Stimulated activated CD4-positive, alpha-beta T cell treated with anti-CD3 and anti-CD28 coated beads, Interleukin-12 subunit alpha, Interleukin-12 subunit beta, amount 100 ng/mL, for 24 hours (primary cell): ENCODE results near the gene S100A5.
A peak's percentile ranks its signal among the peaks of the same experiment; 100 is the strongest.
"Not testable (repeated sequence)": the region's sequence is repeated elsewhere in the genome, so short reads cannot be mapped to it uniquely, and the experiment has no call there.

Source experiments
- DNase-seq, 2 experiments: peaks; one replicate each; pipeline ENCODE4 v3.0.0-alpha.2; 2020; ENCODE audit warnings: low read depth in 2 of 2

Gene S100A5

DNA sequence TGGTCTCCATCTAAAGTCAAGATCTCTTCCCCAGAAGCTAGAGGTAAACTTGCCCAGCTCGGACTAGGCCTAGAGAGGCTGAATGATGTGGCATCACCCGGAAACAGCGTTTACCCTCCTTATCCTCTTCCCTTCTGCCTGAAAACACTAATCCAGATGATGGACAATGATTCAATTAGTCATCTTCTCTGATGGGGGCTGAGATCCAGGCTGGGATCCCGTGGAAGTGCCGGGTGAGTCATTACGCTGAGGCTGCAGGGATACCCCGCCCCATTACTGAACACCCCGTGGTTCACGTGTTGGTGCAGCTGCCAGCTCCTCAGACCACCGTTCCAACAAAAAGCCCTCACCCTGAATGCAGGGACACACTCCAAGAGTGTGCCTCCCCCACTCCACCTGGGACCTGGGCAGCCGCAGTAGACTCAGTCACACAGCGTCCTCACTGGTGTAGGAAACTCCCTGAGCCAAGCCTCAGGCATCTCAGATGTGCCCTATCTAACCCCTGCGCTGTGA is 7.0 kb downstream of the S100A5 start:
- no peak for DNase-seq

DNA sequence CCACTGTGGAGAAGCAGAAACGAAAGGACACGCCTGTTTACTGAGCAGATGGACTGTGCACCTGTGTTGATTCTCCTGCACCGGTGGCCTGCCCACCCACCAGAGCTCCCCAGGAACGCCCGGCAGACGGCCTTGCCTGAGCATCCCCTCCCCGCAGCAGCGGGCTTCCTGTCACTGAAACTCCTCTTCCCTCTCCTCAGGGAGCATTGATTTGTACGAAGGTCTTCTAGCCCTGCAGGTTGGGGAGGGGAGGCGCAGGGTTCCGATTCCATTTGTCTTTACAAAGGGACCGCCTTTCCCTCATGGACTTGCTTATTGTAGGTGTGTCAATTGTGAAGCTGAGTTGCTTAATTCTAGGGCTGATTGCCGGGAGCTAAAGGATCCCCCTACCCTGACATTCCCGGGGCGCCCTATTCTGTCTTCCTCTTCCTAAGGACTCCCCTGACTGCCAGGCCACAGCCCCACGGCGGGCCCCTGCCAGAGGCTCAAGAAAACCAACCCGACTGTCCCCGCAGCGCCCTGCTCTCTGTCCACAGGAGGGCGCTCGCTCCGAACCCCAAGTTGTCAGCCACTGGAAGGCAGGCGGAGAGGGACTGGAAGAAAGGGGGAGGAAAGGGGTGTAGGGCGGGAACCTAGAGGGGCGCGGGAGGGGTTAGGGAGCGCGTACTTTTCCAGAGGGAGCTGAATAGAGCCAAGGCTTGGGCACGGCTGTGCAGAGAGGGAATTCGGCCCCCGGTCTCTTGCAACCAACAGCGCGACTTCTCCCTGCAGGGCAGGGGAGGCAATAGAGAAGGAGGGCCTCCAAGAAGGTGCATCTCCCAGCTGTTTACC is 7.8 kb downstream of the S100A5 start:
- peak; percentile 59 to 77 for DNase-seq

DNA sequence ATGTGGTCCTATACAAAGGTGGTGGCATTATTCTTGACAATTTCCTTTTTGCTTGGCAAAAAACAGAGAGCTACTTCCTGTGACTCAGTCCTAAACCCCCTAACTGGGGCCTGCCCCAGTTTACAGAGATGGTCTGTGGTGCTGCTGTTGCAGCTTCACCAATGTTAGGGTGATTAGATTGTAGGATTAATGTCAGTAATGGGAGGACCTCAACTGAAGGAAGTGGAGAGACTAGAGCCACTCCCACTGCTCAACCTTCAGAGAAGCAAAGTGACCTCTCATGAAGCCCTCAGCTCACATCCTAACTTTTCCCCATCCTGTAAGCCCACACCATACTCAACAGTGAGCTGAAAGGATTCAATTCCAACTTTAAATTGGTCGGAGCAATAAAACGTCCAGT is 8.6 kb downstream of the S100A5 start:
- DNase-seq = no peak

DNA sequence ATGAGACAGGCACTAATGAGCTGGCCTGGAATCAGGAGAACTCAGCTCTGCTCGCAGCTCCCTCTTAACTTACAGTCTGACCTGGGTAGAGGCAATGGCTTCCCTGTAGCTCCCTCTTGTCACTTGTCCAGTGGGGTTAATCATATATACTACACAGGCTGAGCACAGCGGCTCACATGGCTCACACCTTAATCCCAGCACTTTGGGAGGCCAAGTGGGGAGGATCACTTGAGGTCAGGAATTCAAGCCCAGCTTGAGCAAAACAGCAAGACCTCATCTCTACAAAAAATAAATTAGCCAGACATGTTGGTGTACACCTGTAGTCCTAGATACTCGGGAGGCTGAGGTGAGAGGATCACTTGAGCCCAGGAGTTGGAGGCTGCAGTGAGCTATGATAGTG is 9.1 kb downstream of the S100A5 start:
- DNase-seq = no peak

DNA sequence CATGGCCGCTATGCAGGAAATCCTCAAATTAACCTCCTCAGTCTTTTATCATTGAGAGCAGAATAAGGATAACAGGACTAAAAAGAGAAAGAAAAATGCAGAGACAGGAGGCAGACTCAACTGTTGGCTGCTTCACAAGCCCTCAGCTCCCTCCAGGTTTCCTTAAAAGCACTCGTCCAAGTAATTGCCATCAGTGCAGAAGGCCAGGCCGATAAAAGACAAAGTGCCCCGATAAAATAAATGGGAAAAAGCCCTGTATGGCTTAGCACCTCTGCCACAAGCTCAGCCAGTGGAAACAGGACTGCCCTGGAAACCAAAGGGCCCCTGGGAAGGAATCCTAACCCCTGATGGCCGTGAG is 13.1 kb downstream of the S100A5 start:
- DNase-seq = no peak

DNA sequence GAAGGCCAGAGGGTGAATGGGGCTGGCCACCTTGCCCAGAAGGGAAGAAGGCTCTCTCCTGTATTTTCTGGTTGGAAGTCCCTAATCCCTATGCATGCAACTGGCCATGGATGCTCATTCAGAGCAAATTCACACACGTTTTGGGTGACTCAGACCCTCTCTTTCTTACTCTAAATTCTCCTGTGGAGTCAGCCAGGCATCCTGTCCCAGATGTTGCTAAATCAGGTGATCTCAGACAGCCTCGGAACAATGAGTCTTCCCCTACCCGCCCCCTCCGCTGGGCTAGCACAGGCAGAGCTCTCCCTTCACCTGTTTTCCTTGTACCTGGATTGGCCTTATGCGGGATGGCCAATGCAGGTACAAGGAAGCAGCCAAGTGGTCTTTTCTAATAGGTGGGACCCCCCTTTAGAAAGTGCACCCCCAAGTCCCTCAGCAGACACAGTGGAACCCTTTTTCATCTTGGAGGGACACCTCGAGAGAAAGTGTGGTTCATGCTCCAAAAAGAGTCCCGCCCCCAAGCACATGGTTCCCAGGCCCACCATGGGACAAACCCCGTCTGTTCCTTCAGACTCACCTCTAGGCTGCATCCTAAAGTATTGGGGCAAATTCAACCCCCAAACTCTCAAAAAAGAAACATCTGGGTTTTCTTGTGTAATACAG is 13.6 kb downstream of the S100A5 start:
- no peak for DNase-seq

DNA sequence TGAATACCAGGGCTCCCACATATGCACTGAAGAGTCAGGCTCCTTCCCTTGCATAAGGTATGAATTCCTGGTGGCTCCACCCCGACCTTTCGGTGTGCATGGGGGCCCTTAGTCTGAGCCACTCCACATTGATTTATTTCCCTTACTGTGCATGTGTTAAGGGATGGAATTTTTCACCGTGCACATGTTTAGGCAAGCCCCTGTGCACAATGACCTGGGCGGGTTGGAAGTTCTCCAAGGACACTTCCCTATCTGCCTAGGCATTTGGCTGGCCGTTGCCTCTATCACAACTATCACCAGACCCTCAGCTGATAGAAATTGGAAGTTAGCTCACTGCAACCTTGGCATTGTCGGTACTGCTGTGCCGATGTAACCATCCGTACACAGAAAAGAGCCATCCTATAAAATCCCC is 14.6 kb downstream of the S100A5 start:
- DNase-seq = no peak

DNA sequence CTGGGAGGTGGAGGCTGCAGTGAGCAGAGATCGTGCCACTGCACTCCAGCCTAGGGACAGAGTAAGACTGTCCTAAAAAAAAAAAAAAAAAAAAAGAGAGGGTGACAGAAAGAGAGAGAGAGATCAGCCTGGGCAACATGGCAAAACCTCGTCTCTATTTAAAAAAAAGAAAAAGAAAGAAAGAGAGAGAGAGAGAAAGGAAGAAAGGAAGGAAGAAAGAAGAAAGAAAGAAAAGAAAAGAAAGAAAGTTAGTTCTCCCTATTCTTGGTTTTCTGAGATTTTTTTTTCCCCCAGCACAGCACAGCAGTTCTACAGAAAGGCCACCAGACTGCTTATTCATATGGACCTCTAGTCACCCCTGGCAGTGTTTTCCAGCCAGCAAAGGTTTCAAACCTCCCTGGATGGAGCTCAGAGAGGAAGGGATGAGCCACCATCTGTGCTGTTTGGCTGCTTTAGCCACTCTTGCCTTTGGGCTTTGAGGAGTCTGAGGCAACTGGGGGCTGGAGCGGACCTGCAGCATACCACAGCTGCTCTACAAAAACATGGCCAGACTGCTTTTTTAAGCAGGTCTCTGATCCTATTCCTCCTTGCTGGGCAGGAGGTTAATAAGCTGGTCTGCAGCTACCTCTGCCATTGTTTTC is 15.5 kb downstream of the S100A5 start:
- DNase-seq = no peak

DNA sequence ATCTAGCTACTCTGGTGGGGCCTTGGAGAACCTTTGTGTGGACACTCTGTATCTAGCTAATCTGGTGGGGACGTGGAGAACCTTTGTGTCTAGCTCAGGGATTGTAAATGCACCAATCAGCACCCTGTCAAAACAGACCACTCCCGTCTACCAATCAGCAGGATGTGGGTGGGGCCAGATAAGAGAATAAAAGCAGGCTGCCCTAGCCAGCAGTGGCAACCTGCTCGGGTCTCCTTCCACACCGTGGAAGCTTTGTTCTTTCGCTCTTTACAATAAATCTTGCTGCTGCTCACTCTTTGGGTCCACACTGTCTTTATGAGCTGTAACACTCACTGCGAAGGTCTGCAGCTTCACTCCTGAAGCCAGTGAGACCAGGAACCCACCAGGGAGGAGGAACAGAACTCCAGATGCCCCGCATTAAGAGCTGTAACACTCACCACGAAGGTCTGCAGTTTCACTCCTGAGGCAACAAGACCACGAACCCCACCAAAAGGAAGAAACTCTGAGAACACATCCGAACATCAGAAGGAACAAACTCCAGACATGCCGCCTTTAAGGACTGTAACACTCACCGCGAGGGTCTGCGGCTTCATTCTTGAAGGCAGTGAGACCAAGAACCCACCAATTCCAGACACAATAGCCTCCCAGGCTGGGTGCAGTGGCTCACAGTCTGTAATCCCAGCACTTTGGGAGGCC is 18.2 kb downstream of the S100A5 start:
- DNase-seq = not testable (repeated sequence)

DNA sequence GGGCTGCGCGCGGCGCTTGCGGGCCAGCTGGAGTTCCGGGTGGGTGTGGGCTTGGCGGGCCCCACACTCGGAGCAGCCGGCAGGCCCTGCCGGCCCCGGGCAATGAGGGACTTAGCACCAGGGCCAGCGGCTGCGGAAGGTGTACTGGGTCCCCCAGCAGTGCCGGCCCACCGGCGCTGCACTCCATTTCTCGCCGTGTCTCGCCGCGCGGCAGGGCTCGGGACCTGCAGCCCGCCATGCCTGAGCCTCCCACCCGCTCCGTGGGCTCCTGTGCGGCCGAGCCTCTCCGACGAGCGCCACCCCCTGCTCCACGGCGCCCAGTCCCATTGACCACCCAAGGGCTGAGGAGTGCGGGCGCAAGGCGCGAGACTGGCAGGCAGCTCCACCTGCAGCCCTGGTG is 18.9 kb downstream of the S100A5 start:
- DNase-seq = not testable (repeated sequence)

DNA sequence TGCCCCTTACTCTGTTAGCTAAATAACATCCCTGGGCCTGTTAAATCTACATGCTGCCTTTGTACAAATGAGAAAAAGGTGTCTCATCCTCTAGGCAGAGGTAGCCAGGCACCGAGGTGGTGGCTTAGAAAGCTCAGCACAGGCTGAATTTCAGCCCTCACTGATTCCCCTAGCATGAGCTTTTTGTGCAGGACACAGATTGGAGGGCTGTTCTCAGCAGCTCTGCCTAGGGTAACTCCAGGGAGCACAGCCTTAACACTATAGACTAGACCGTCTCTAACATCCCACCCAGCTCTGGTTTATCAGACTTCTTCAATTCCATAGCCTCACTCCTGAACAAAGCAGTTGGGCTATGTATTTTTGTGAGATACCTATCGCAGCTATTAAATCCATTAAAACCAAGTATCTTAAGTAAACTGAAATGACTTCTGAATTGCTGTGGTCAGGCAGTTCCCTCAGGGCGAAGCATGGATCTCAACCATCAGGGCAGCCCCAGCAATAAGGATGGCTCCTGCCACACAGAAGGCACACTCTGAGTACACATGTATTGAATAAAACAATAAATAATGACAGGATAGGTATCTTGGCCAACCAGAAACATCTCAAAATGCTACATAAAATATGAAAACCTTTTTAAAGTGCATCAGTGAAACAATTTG is 19.8 kb downstream of the S100A5 start:
- no peak for DNase-seq

DNA sequence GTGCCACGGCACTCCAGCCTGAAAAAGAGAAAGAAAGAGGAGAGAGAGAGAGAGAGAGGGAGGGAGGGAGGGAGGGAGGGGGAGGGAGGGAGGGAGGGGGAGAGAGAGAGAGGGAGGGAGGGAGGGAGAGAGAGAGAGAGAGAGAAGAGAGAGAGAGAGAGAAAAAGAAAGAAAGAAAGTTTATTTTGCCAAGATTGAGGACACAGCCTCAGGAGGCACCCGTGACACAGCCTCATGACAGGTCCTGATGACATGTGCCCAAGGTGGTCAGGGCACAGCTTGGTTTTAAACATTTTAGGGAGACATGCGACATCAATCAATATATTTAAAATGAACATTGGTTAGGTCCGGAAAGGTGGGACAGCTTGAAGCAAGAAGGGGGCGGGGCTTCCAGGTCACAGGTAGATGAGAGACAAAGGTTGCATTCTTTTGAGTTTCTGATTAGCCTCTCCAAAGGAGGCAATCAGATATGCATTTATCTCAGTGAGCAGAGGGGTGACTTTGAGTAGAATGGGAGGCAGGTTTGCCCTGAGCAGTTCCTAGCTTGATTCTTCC is 20.5 kb downstream of the S100A5 start:
- not testable (repeated sequence) for DNase-seq

DNA sequence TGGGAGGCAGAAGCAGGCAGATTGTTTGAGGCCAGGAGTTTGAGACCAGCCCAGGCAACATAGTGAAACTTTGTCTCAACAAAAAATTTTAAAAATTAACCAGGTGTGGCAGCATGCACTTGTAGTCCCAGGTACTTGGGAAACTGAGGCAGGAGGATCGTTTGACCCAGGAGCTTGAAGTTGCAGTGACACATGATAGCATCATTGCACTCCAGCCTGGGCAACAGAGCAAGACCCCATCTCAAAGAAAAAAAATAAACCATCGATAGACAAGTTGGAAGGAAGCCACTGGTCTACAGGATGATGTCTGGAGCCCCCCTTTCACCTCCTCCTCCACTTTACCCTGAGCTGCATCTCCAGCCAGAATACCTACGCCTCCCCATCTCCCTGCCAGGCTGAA is 21.5 kb downstream of the S100A5 start:
- no peak for DNase-seq

DNA sequence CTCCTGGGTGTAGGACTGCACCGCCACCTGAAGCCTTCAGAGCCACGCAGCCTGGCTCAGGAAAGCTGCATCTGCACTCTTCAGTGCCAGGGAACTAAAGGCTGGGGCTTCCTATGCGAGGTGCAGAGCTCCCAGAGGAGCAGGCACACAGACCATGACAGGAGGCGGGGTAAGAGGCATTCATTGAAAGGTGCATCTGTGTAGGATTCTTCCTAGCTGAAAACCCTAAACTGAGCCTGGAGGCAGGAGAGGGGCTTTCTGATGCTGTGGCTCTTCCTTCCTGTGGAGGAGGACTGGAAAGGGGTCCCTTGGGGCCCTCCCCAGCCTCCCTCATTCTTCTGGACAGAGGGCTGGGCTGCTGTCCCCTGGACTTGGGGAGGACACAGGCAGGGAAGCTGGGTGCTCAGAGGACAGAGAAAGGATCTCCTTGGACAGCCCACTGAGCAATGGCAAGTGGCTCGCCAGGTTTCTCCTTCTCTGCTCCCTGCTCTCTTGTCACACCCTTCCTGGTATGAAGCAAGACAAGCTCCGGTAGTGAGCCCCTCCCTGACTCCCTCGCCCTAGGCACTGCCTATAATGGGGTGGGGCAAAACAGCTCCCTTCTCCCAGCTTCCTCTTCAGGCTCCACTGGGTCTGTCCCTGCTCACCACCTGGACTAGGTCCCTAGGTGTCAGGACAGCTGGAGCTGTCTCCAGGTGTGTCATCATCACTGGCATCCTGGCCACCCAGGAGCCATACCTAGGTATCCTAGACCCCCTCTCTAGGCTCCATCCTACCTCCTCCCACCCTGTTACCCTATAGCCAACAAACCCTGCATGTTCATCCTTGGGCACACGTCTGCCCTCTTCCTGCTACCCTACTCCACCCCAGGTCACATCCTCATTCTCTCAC is 25.0 kb downstream of the S100A5 start:
- DNase-seq = no peak

DNA sequence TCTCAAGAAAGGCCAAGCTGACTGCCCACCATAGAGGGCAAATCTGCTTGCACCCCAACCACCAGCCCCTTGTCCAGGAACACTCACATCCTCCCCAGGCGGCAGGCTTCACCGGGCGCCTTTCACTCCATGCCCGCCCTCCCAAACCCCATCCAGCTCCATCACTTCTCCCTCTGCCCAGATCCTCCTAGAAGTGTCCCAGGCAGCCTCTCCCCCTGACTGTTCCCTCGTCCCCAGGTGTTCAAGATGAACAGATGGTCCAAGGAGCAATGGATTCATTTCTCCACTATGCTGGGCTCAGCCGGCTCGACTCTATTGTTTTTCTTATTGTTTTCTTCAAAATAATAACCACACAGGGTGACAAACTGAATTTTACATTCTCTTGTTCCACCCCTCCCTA is 27.1 kb downstream of the S100A5 start:
- no peak for DNase-seq

DNA sequence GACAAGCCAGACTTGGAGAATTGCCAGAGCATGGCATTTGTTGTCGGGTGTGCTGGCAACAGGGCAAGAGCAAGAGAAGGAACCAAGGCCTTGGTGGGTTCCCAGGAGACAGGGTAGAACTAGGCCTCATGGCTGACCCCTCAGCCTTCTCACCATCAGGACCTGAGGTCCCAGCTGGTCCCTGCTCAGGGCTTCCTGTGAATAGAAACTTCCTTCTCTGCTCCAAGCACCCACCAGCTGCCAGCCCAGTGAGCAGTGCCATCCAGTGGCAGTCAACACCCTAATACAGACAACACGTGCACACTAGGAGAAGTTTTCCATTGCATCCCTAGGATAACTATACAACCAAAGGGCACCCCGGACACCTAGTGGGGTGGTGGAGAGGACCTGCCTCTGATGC is 27.7 kb downstream of the S100A5 start:
- DNase-seq = no peak

DNA sequence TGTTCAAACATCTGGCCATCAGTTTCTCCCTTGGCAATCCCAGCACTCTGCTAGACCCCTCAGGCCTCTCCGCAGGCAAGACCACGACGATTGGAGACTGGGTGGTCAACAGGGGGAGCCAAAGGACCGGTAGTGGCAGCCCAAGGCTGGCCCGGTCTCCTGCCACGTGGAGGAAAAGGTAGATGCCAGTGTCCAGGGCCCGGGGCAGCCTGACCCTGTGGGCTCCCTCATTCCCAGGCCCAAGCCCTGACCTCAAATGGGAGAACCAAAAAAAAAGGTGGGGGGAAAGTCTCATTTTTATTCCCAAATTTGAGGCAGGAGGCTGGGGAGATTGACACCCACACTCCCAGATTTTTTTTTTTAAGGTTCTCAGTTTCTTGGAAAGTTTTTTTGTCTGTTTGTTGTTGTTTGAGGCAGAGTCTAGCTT is 29.7 kb downstream of the S100A5 start:
- peak; percentile 65 to 78 for DNase-seq

DNA sequence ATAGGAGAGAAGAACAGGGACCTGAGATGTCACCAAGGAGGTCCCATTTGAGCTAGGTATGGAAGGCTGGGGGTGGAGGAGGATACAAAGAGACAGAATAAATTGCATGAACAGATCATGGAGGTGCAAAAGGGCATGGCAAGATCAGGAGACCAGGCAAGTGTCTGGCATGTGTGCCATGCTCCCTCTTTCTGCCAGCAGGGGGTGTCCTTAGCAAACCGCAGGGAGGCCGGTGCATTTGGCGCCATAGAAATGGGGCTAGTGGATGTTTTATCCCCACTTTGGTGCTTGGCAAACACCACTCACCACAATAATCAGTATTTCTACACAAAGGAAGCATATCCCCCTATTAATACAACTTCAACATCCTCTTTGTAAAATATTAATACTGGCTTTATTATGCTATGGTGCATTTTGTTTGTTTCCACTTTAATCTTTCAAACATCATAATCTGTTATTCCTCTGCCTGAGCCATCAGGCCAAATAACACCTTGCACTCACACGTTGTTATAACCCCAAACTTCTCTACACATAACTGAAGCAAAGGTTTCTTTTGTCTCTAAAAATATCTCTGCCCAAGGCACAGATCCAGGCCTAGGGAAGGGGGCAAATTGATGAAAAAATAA is 30.9 kb downstream of the S100A5 start:
- DNase-seq = peak; percentile 44 to 67

DNA sequence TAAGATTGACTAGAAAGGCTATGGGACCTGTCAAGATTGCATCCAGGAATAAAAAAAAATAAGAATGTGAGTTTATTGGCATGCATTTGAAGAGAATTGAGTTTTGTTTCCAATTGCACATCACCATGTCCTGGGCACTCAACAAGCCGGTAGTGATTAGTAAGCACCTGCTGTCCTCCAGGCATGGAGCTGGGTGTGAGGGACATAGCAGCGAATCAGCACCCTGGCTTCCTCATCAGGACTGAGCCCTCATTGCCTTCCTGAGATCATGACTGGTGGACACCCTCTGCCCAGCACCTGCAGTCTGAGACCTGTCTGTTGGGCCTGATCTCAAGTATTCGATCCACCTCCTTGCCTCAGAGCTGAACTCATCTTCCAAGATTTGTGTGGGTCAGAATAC is 31.7 kb downstream of the S100A5 start:
- DNase-seq = no peak
